NK-92 (cell line): ENCODE measurements around the gene AP3S1.

Experiments used
- DNase-seq: peaks from one replicate; lab custom pipeline; 2025; ENCODE audit not compliant: unreplicated experiment; lab: John Stamatoyannopoulos, UW

The AP3S1 gene

GRCh38 chr5:115934388-115934974 is 92.7 kb downstream of the AP3S1 start:
- DNase-seq = no peak

GRCh38 chr5:115936031-115936430 is 94.3 kb downstream of the AP3S1 start:
- DNase-seq = no peak

- DNase-seq = no peak
These were observed 97.3 kb downstream of the AP3S1 start for GRCh38 chr5:115939059-115939458.

GRCh38 chr5:115940080-115940810 is 98.5 kb downstream of the AP3S1 start:
- no peak for DNase-seq

GRCh38 chr5:115941051-115941675 is 99.4 kb downstream of the AP3S1 start:
- DNase-seq = no peak

GRCh38 chr5:115944501-115944900 is 102.8 kb downstream of the AP3S1 start:
- no peak for DNase-seq

- DNase-seq = no peak
These were observed 104.9 kb downstream of the AP3S1 start for GRCh38 chr5:115946655-115947054.

GRCh38 chr5:115947260-115947659 is 105.5 kb downstream of the AP3S1 start:
- DNase-seq = no peak

GRCh38 chr5:115948091-115948534 is 106.4 kb downstream of the AP3S1 start:
- DNase-seq = no peak

- no peak for DNase-seq
These were observed 107.4 kb downstream of the AP3S1 start for GRCh38 chr5:115949096-115949495.

GRCh38 chr5:115952588-115952987 is 110.9 kb downstream of the AP3S1 start:
- DNase-seq = no peak

GRCh38 chr5:115954144-115954543 is 112.4 kb downstream of the AP3S1 start:
- DNase-seq = no peak

- no peak for DNase-seq
These were observed 115.2 kb downstream of the AP3S1 start for GRCh38 chr5:115956957-115957356.

- no peak for DNase-seq
These were observed 119.9 kb downstream of the AP3S1 start for GRCh38 chr5:115961381-115962238.

GRCh38 chr5:115962239-115962564 is 120.5 kb downstream of the AP3S1 start, which contains the start of gene LVRN:
Gene LVRN (plus strand): TSS chr5:115962475. CDS start chr5:115962618, 143 bp downstream.
- DNase-seq = no peak

GRCh38 chr5:115962565-115963402 is 121.0 kb downstream of the AP3S1 start:
- no peak for DNase-seq

- DNase-seq = no peak
These were observed 121.8 kb downstream of the AP3S1 start for GRCh38 chr5:115963566-115963965.
